GM19240 (cell line): ENCODE results near the gene ST3GAL6.

Source experiments
- DNase-seq: peaks from one replicate; pipeline ENCODE4 v3.0.0; 2011; ENCODE audit warnings: low spot score; ENCODE audit not compliant: insufficient read length

Gene ST3GAL6

DNA sequence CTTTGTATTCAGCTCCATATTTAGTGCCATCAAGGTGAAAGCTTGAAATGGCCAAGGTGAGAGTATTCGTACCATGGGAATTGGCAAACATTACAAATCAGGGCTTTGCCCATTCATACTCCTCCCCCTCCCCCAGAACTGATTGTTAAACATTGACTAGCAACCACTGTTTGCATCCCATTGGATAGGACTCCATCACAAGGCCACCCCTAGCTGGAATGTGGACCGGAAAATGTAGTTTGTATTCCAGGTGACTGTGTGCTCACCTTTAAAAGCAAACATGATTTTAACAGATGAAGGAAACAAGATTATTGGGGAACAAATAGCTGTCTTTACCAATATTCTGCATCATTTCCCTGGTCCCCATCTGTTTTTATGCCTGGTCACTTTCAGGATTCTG, 14.1 kb downstream of the ST3GAL6 start:
- no peak for DNase-seq

DNA sequence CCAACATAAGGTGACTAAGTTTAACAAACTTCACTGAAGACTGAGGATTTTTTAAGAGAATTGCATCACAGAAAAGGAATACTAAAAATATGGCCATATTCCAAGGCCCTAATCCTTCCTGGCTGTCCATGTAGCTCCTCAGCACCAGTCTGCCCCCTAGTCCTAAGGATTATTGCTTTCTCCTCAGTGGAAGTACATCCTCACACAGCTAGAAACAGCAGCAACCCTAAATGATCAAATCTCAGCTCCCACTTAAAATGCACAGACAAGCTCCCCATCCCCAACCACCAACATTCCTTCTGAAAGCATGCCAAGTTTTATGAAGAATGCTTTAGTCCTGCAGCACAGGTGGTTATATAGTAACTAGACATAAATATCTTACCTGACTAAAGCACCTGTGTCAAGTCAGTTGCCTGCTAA, 14.7 kb downstream of the ST3GAL6 start:
- DNase-seq = no peak

DNA sequence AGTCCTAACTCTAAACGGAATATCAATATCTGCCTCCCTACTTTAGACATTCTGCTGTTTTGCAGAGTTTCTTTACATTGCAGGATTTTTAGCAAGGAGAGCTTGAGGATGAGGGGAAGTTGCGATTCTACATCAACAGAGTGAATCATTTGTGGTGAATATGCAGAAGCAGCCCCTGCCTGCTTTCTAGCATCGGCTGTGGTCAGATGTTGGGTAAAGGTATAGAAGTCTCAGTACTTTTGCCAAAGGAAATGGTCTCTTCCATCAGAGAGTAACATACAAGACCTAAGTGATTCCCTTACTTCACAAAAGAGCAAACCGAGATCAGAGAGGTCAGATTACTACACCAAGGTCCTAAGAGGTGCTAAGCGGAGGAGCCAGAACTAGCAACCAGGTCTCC, 15.2 kb downstream of the ST3GAL6 start:
- DNase-seq = no peak

DNA sequence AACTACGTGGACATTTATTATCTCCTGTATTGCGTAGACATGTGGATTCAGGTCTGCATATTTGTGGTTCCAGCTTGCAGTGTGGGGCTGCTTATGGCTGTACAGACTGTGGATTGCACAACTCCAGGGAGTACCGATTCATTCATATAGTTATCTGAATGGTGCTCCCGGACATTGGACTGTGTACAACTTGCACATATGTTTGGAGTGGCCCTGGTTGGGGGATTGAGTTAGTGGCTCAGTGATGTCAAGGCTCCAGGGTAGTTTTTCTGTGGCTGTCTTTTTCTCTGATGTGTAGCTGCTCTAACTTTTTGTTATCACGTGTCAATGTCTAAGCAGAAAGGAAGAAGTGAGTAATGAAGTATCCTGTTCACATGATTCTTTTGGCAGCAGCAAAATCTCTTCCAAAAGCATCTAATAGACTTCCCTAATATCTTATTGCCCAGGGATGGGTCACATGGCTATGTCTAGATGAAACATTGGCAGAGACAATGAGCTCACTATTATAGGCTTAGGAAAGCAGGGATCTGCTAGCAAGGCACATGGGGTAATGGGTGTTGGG, 15.8 kb downstream of the ST3GAL6 start:
- DNase-seq = no peak

DNA sequence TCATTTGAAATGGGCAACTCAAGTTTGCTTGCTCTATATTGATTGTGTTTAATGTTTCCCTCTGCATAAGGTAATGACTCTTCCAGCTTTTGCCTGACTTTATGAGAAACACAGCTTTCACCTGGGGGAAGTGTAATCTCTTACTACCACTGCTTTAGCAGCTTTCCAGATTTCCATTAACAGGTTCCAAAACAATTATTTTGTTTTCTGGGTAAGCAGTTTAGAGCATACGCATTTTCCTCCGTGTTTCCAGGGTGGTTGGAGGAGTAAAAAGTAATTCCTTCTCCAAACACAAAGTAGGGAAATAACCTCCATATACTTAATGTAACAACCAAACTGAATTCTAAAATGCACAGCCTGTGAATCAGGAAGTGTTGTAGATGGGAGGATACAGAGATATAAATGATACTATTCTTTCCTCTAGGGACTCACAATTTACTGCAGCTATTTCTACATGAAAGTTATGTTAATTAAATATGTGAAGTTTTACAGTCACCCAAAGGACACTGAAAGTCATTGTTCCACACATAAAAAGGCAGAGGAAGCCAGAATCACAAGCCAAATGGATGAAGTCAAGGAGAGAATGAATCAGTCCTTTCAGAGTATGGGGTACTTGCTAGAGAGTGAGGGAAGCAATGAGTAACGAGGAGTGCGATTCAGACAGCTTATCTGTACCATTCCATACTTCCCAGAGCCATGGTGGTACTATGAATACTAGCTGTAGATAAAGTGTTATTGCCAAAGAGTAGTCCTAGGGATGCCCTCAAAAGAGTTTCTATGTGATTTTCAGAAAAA, 16.6 kb downstream of the ST3GAL6 start:
- no peak for DNase-seq

DNA sequence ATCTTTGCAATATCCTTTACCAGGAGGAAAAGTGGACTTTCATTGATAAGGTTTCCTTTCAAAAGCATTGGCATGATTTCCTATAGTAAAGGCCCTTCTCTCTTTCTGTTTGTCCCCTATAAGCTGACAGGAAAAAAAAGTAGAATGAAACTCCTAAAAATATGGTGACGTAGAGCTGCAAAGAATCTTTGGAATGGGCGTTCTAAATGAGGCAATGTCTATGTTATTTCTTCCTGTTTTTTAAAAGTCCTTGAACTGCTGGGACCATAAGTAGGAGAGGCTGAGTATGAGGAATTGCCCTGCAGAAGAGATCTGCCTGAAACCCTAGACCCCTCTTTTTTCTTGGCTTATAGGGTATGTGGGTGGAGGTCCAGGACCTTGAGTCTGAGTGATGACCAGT, 17.2 kb downstream of the ST3GAL6 start:
- DNase-seq = no peak

- no peak for DNase-seq
These were observed 19.8 kb downstream of the ST3GAL6 start for GRCh38 chr3:98782824-98783500.

- no peak for DNase-seq
These were observed 20.9 kb downstream of the ST3GAL6 start for GRCh38 chr3:98784042-98784441.

GRCh38 chr3:98784666-98785600, 21.8 kb downstream of the ST3GAL6 start:
- DNase-seq = no peak

DNA sequence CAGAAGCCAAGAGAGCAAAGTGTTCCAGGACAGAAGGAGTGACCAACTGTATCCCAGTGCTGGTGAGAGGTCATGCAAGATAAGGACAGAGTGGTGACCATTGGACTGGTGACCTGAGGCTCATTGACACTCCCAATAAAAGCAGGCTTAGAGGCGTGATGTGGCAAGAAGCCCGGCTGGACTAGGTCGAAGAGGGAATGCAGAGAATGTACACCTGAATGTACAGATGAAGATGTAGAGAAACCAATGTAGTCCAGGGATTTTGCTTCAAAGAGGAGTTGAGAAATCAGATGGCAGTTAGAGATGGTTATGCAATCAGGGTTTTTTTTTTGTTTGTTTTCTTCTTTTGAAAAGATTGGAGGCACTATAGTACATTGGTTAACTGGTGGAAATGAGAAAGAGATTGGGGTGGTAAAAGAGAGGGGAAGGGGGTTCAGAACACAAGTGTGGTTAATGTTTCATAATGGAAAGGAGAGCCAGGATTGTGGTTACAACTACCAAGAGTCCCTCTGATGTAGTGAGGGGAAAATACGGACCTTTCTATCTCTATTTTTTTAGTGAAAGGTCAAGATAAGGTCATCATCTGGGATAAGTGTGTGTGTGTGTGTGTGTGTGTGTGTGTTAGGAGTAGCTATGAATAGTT, 23.3 kb downstream of the ST3GAL6 start:
- no peak for DNase-seq

DNA sequence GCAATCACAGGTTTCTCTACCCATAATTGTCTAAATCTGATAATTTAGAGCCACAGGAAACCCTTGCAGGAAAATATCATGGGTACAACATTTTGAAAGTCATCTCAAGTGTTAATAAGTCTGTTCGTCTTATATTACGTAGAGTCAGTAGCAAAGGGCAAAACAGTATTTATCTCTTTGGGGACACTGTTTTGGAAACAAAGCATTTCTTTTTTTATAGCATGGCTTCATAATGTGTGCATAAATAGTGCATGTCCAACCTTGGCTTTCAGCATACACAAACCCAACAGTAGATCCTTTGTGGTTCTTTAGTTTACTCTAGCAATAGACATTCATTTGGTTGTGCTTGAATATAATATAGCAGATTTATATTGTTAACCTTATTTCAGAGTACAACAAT, 24.0 kb downstream of the ST3GAL6 start:
- DNase-seq = no peak

DNA sequence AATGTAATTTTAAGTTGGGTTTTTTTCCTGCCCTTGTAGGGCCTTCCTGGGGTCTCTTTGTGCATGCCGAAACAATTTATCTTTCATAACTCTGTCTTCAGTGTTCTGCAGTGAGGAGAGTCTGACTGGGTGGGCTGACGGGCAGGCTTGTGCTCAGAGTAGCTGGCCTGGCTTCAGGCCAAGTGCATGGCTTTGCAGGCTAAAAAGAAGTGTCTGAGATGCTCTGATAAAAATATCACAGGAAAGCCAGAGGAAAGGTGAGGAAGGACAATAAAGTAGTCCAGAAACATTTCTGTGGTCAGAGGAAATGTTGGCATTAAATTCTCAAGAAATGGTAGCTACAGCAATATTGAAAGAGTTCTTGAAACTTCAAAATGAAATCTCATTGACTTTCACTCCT, 25.5 kb downstream of the ST3GAL6 start:
- DNase-seq = no peak

DNA sequence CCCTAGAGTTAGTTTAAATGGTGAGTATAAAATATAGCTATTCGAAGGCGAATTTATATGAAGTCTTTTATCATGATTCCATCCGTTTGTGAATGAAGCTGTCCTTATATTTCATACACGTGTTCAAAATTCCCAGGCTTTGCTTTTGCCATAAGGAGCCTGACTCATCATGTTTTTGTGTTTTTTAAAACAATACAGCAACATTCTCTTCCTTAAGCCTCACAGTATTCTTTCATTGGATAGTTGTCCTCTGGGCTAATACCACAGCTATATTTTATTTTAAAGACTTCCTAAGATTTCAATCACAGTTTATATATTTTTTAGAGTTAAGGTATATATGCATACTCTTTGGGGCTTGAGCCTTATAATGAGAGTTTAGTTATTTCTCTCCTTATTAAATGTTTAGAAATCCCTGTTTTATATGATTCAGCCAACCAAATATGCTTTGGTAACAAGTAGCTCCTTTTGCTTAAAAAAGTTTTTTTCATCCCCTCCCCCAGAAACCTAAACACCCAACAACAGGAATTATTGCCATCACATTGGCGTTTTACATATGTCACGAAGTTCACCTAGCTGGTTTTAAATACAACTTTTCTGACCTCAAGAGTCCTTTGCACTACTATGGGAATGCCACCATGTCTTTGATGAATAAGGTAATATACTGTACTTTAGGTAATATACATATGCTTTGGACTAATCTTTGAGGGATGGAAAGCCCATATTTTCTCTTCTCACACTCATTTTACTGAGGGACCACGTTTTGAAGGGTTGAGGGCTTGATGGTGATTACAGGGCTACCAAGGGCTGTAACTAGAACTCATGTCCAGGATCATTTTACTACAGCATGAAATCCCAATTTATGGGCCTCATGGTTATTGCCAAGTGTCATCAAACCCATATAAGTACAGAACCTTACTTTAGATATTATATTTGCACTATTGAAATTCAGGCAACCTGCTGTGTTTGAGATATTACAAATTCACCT, 28.5 kb downstream of the ST3GAL6 start:
- no peak for DNase-seq

GRCh38 chr3:98793971-98794370, 30.8 kb downstream of the ST3GAL6 start:
- no peak for DNase-seq

GRCh38 chr3:98796334-98796733, 33.2 kb downstream of the ST3GAL6 start:
- DNase-seq = no peak

DNA sequence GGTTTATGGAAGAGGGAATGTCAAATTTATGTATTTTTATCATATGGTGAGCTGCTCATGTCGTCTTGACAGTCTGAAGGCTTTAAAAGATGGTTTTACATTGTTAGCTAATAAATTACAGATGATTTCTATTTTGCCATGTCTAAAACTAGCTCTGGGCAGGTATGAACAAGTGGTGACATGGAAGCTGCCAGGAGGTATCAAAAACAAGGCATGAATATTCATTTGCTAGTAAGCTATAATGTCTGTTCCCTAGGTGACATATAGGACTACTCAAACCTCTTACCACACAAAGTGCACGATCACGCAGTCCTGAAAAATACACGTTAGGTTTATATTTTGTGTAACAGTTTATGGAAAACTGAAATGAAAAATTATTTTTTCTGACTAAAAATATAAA, 34.8 kb downstream of the ST3GAL6 start:
- no peak for DNase-seq

- DNase-seq = no peak
These were observed 35.7 kb downstream of the ST3GAL6 start for GRCh38 chr3:98798820-98799219.

GRCh38 chr3:98799479-98799878, 36.3 kb downstream of the ST3GAL6 start:
- DNase-seq = no peak

- no peak for DNase-seq
These were observed 37.3 kb downstream of the ST3GAL6 start for GRCh38 chr3:98800401-98800800.
